Endothelial cell (in vitro differentiated cells): ENCODE data around the gene DRC1. TPM values are rescaled to one million over a fixed set of nuclear protein-coding genes. Genes with fewer than 3 reads are reported as not detected.

Experiments
- DNase-seq: peaks from one replicate; pipeline ENCODE4 v3.0.0; 2021; ENCODE audit warnings: low spot score
- H3K27ac Mint-ChIP-seq: one replicate; pipeline ENCODE4 v1.8.0; 2021; ENCODE audit warnings: mixed read lengths, inconsistent platforms; ENCODE audit not compliant: unreplicated experiment
- H3K27me3 Mint-ChIP-seq: one replicate; pipeline ENCODE4 v1.8.0; 2021; ENCODE audit warnings: mild to moderate bottlenecking, moderate library complexity, mixed read lengths, inconsistent platforms; ENCODE audit not compliant: unreplicated experiment
- H3K36me3 Mint-ChIP-seq: one replicate; pipeline ENCODE4 v1.8.0; 2021; ENCODE audit warnings: mild to moderate bottlenecking, low read depth, mixed read lengths, inconsistent platforms; ENCODE audit not compliant: unreplicated experiment
- H3K4me1 Mint-ChIP-seq: one replicate; pipeline ENCODE4 v1.8.0; 2021; ENCODE audit warnings: mild to moderate bottlenecking, mixed read lengths, inconsistent platforms; ENCODE audit not compliant: unreplicated experiment
- H3K4me3 Mint-ChIP-seq: one replicate; pipeline ENCODE4 v1.8.0; 2021; ENCODE audit warnings: mild to moderate bottlenecking, mixed read lengths, inconsistent platforms; ENCODE audit not compliant: unreplicated experiment
- H3K9me3 Mint-ChIP-seq: one replicate; pipeline ENCODE4 v1.8.0; 2021; ENCODE audit warnings: mixed read lengths, inconsistent platforms; ENCODE audit not compliant: unreplicated experiment
- CTCF ChIP-seq: fragments of 200-600 bp; sonication (generic); IDR thresholded peaks from one replicate; pipeline ENCODE4 v1.5.0; 2021; ENCODE audit warnings: antibody characterized with exemption; ENCODE audit not compliant: unreplicated experiment
- total RNA-seq: library from RNA; stranded (reverse); fragmentation: NEBNext Ultra II Directional; extraction: Animal tissue kit (Norgen Biotek cat#: 25700); gene quantifications from one replicate; pipeline ENCODE4 v1.2.1, GENCODE V29; 2021; ENCODE audit not compliant: unreplicated experiment

Gene DRC1
- total RNA-seq, 1 donor from 2014 or later: 0.36 TPM

GRCh38 chr2:26475037-26475436 is 73.3 kb downstream of the DRC1 start:
- Mint-ChIP-seq H3K36me3 (no peaks in the 10 kb centered on the region), H3K4me1 (peaks cover 12% of the 10 kb centered on the region), H3K4me3 (no peak overlapping the region), H3K27me3 (peaks cover 6% of the 10 kb centered on the region), H3K9me3 (no peaks in the 10 kb centered on the region), H3K27ac (no peak overlapping the region)
- TF ChIP-seq CTCF: no peak
- DNase-seq: no peak

- H3K4me3 Mint-ChIP-seq: no peak overlapping the region
- no peaks in the 10 kb centered on the region for H3K36me3 Mint-ChIP-seq
- no peak for TF ChIP-seq CTCF
- H3K9me3 Mint-ChIP-seq: no peaks in the 10 kb centered on the region
- no peak for DNase-seq
- H3K4me1 Mint-ChIP-seq: peaks cover 12% of the 10 kb centered on the region
- no peak overlapping the region for H3K27ac Mint-ChIP-seq
- peaks cover 7% of the 10 kb centered on the region for H3K27me3 Mint-ChIP-seq
Measured at GRCh38 chr2:26475832-26476501, 74.2 kb downstream of the DRC1 start.

GRCh38 chr2:26477126-26477910 is 75.6 kb downstream of the DRC1 start:
- peaks cover 3% of the 10 kb centered on the region for H3K4me1 Mint-ChIP-seq
- H3K27me3 Mint-ChIP-seq: peaks cover 9% of the 10 kb centered on the region
- H3K36me3 Mint-ChIP-seq: no peaks in the 10 kb centered on the region
- TF ChIP-seq CTCF: no peak
- no peak for DNase-seq
- H3K27ac Mint-ChIP-seq: no peak overlapping the region
- no peak overlapping the region for H3K4me3 Mint-ChIP-seq
- H3K9me3 Mint-ChIP-seq: no peaks in the 10 kb centered on the region

GRCh38 chr2:26477911-26478253 is 76.2 kb downstream of the DRC1 start, which contains the start of gene OTOF:
OTOF (minus strand) TSS chr2:26478124.
- TF ChIP-seq CTCF: no peak
- Mint-ChIP-seq H3K27me3 (peaks cover 10% of the 10 kb centered on the region), H3K27ac (no peak within 1 kb of the TSS), H3K9me3 (no peaks in the 10 kb centered on the region), H3K4me1 (peaks cover 3% of the 10 kb centered on the region), H3K4me3 (no peak within 1 kb of the TSS), H3K36me3 (no peaks in the 10 kb centered on the region)
- no peak for DNase-seq

GRCh38 chr2:26478366-26478765 is 76.6 kb downstream of the DRC1 start:
- peaks cover 10% of the 10 kb centered on the region for H3K27me3 Mint-ChIP-seq
- TF ChIP-seq CTCF: no peak

More at GRCh38 chr2:26478366-26478765, 76.6 kb downstream of the DRC1 start:
- Mint-ChIP-seq H3K4me1 (peaks cover 3% of the 10 kb centered on the region), H3K36me3 (no peaks in the 10 kb centered on the region), H3K9me3 (no peaks in the 10 kb centered on the region), H3K4me3 (no peak overlapping the region), H3K27ac (no peak overlapping the region)
- DNase-seq: no peak
